GM12874 (cell line): ENCODE data around the gene TRAPPC3L.

ENCODE experiments used
- TF ChIP-seq, protein P1 (sequence below): IDR thresholded peaks from 2 replicates; pipeline ENCODE4 v1.5.1; 2011; ENCODE audit warnings: low read depth, mild to moderate bottlenecking, control low read depth, low read length, moderate library complexity; ENCODE audit not compliant: insufficient read depth

TRAPPC3L gene

DNA sequence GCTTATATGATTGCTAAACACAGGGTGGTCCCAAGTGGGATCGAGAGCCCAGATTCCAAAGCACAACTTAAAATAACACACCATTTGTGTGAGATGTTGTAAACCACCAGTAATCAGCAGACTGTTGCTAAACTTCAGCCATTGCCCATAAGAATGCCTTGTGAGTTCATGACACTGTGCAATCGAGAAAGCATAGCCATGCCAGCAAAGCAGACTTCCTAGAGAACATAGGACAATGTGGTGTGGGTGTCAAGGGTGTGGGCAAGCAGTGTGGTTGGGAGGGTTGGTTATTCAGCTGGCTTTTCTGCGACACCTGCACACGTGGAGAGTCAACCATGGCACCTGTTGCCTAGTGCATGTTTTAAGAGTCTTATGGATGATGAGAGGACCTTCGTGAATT, 100.4 kb downstream of the TRAPPC3L start:
- TF ChIP-seq, protein P1, sequence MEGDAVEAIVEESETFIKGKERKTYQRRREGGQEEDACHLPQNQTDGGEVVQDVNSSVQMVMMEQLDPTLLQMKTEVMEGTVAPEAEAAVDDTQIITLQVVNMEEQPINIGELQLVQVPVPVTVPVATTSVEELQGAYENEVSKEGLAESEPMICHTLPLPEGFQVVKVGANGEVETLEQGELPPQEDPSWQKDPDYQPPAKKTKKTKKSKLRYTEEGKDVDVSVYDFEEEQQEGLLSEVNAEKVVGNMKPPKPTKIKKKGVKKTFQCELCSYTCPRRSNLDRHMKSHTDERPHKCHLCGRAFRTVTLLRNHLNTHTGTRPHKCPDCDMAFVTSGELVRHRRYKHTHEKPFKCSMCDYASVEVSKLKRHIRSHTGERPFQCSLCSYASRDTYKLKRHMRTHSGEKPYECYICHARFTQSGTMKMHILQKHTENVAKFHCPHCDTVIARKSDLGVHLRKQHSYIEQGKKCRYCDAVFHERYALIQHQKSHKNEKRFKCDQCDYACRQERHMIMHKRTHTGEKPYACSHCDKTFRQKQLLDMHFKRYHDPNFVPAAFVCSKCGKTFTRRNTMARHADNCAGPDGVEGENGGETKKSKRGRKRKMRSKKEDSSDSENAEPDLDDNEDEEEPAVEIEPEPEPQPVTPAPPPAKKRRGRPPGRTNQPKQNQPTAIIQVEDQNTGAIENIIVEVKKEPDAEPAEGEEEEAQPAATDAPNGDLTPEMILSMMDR, result no peak
